ENCODE results near the gene ATOH8. TPM values are rescaled to one million over a fixed set of nuclear protein-coding genes. Genes with fewer than 3 reads are reported as not detected.

The ATOH8 gene
- total RNA-seq, 1 donor from 2014 or later: 1.8 TPM

DNA sequence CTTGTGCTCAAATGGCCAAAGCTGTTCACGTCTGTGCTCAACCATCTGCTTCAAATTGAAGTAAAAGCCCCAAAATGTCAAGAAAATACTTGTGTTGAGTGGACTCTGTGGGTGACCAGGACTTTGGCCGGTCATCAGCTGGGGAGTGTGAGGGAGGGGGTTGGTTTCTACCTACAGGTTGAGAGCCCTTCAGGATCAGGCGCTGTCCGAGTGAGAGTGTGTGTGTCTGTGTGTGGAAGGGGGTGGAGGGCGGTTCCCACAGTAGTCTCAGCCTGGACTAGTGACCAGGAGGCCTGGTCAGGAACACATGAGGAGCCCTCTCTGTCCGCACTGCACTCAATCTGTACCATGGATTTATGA lies 34.2 kb downstream of the ATOH8 start:
- Mint-ChIP-seq H3K27me3 (ENCODE audit: unreplicated experiment) (peaks cover 18% of the 10 kb centered on the region), H3K36me3 (ENCODE audit: low read depth, unreplicated experiment) (no peaks in the 10 kb centered on the region), H3K9me3 (ENCODE audit: unreplicated experiment) (no peaks in the 10 kb centered on the region), H3K4me3 (ENCODE audit: unreplicated experiment) (no peak overlapping the region), H3K4me1 (ENCODE audit: unreplicated experiment) (peaks cover 9% of the 10 kb centered on the region), H3K27ac (ENCODE audit: unreplicated experiment) (no peak overlapping the region)
- TF ChIP-seq CTCF (IDR thresholded peaks at IDR 0.05; ENCODE audit: unreplicated experiment): no peak
- no peak for DNase-seq (ENCODE audit: low spot score)

DNA sequence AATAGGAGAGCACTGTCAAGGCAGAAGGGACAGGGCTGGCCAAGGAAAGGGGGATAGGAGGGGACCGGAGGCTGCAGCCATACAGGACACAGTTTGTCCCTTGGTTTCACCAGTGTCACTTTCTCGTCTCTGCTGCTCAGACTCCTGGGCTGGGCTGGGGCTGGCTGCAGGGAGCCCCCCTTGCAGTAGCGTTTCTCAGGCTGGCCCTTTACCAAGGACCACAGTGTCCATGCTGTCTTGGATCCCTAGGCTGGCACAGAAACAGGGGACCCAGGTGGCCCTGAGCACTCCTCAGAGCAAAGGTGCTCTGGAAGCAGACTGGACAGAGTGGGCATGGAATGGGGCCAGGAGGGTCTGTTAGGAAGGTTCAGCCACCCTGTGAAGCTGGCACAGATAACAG lies 34.8 kb downstream of the ATOH8 start:
- no peak overlapping the region for H3K27ac Mint-ChIP-seq (ENCODE audit: unreplicated experiment)

DNA sequence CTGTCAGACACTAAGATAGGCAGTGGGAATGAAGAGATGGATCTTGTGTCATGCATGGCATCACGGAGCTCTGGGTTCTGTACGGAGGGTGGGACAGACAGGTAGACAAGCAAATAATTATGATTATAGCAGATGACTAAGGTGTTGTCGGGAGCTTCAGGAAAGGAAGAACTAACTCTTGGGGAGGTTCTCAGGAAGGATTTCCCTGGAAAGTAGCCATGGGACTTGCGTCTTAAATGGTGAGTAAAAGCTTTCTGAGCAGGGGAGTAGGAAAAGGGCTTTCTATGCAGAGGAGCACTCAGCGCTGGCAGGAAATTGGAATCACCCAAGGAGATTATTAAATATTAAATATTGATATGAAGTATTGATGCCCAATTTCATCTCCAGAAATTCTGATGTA lies 35.5 kb downstream of the ATOH8 start:
- Mint-ChIP-seq H3K4me1 (ENCODE audit: unreplicated experiment) (peaks cover 9% of the 10 kb centered on the region), H3K27me3 (ENCODE audit: unreplicated experiment) (peaks cover 18% of the 10 kb centered on the region), H3K4me3 (ENCODE audit: unreplicated experiment) (no peak overlapping the region)

More for the DNA sequence above, 34.8 kb downstream of the ATOH8 start:
- peaks cover 18% of the 10 kb centered on the region for H3K27me3 Mint-ChIP-seq (ENCODE audit: unreplicated experiment)
- no peak overlapping the region for H3K4me3 Mint-ChIP-seq (ENCODE audit: unreplicated experiment)
- TF ChIP-seq CTCF (IDR thresholded peaks at IDR 0.05; ENCODE audit: unreplicated experiment): no peak
- H3K9me3 Mint-ChIP-seq (ENCODE audit: unreplicated experiment): no peaks in the 10 kb centered on the region
- H3K4me1 Mint-ChIP-seq (ENCODE audit: unreplicated experiment): peaks cover 9% of the 10 kb centered on the region
- H3K36me3 Mint-ChIP-seq (ENCODE audit: low read depth, unreplicated experiment): no peaks in the 10 kb centered on the region
- no peak for DNase-seq (ENCODE audit: low spot score)

GRCh38 chr2:85790032-85790431 lies 36.2 kb downstream of the ATOH8 start:
- Mint-ChIP-seq H3K27me3 (ENCODE audit: unreplicated experiment) (peaks cover 16% of the 10 kb centered on the region), H3K9me3 (ENCODE audit: unreplicated experiment) (no peaks in the 10 kb centered on the region), H3K4me3 (ENCODE audit: unreplicated experiment) (no peak overlapping the region), H3K4me1 (ENCODE audit: unreplicated experiment) (peaks cover 9% of the 10 kb centered on the region), H3K36me3 (ENCODE audit: low read depth, unreplicated experiment) (no peaks in the 10 kb centered on the region), H3K27ac (ENCODE audit: unreplicated experiment) (no peak overlapping the region)
- DNase-seq (ENCODE audit: low spot score): no peak
- no peak for TF ChIP-seq CTCF (IDR thresholded peaks at IDR 0.05; ENCODE audit: unreplicated experiment)

More for the DNA sequence above, 35.5 kb downstream of the ATOH8 start:
- Mint-ChIP-seq H3K9me3 (ENCODE audit: unreplicated experiment) (no peaks in the 10 kb centered on the region), H3K27ac (ENCODE audit: unreplicated experiment) (no peak overlapping the region), H3K36me3 (ENCODE audit: low read depth, unreplicated experiment) (no peaks in the 10 kb centered on the region)
- DNase-seq (ENCODE audit: low spot score): no peak
- TF ChIP-seq CTCF (IDR thresholded peaks at IDR 0.05; ENCODE audit: unreplicated experiment): no peak

GRCh38 chr2:85790499-85791188 lies 36.9 kb downstream of the ATOH8 start:
- DNase-seq (ENCODE audit: low spot score): no peak
- no peak for TF ChIP-seq CTCF (IDR thresholded peaks at IDR 0.05; ENCODE audit: unreplicated experiment)
- no peaks in the 10 kb centered on the region for H3K36me3 Mint-ChIP-seq (ENCODE audit: low read depth, unreplicated experiment)
- peaks cover 17% of the 10 kb centered on the region for H3K27me3 Mint-ChIP-seq (ENCODE audit: unreplicated experiment)
- peaks cover 9% of the 10 kb centered on the region for H3K4me1 Mint-ChIP-seq (ENCODE audit: unreplicated experiment)
- no peak overlapping the region for H3K4me3 Mint-ChIP-seq (ENCODE audit: unreplicated experiment)
- H3K27ac Mint-ChIP-seq (ENCODE audit: unreplicated experiment): no peak overlapping the region
- no peaks in the 10 kb centered on the region for H3K9me3 Mint-ChIP-seq (ENCODE audit: unreplicated experiment)
